IPS-11a (cell line): ENCODE measurements around the gene PKNOX2.

Source experiments
- H3K4me3 ChIP-seq: one replicate; pipeline ENCODE4 v1.5.1; 2013; ENCODE audit warnings: low read depth, low read length, control low read depth

The PKNOX2 gene

DNA sequence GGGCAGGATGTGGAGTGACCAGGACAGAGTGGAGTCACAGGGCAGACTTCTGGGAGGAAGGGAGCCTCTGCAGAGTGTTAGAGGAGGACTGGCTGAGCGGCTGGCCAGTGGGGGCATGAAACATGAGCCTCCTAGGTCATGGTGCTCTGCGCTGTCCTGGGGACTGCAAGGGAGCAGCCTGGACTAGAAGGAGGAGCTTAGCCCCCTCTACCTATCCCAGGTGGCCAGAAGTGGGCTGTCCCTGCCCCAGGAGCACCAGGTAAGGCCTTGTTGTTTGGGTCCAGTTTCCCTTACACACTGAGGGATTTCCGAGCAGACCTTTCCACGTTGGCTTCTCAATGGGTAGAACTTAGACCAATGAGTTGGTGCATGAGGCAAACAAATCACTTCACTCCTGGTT lies 7.4 kb downstream of the PKNOX2 start:
- no peak overlapping the region for H3K4me3 ChIP-seq

DNA sequence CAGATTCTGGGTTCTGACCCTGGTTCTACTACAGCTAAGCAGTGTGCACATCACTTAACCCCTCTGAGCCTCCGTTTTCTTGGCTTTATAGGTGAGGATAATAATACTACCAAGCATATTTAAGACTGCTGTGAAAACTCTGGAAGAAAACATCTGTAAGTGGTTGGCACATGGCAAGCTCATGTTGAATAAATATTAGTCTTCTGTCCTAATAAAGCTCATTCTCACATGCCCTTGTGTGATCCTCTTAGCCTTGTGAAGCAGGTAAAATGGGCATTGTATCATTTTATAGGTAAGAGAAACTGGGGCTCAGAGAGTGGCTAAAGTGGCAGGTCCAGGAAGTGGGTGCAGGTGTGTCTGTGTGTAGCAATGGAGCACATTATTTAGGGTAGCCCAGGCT lies 8.5 kb downstream of the PKNOX2 start:
- H3K4me3 ChIP-seq: no peak overlapping the region

DNA sequence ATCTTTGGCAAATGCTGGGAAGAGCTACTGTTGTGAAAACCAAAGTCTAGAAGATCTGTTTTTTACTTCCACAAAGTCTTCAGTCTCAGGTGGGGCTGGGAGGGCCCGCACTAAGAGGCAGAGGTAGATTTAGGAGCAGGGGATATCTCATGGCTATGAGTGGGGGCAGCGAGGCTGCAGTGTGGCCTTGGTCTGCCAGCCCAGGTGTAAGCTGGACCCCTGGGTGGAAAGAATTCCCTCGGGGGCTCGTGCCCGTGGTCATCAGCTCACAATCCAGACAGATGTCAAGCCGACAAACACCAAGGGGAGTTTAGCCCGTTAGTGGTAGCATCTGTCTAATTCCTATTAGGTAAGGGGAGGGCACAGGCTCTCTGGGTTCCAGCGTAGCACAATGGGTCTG lies 9.0 kb downstream of the PKNOX2 start:
- no peak overlapping the region for H3K4me3 ChIP-seq

DNA sequence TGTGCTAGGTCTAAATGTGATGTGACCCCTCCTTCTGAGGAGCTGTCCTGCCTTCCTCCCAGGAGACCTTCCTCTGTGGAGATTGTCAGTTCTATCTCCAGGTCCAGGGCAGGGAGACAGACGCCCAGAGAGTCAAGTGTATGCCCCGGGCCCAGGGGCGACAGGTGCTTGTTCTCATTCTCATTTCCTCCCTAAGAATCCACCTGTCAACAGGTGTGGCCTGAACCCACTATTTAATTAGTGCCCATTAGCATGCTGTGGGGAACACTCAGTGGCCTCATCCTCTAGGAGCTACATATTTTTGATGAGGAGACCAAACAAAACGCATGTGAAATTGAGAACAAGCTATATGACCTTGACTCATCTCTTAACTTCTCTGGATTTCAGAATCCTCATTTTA lies 9.5 kb downstream of the PKNOX2 start:
- no peak overlapping the region for H3K4me3 ChIP-seq

DNA sequence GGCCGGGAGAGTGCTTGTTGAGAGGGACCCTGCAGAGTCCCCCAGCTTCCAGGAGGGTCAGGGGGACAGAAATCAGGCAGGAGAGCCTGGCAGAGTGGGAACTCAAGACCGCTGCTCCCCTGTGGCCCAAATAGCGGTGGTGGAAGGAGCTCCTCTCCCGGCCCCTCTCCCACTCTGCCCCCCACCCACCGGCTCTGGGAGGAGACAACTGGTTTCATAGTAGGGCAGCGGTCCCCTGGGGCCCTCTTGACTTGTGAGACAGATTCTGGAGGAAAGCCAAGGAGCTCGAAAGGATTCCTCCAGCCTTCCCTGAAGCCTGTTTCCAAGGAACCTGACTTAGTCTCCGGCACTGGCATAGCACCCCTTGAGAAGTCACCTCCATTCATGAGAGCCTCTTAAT lies 10.1 kb downstream of the PKNOX2 start:
- H3K4me3 ChIP-seq: no peak overlapping the region

DNA sequence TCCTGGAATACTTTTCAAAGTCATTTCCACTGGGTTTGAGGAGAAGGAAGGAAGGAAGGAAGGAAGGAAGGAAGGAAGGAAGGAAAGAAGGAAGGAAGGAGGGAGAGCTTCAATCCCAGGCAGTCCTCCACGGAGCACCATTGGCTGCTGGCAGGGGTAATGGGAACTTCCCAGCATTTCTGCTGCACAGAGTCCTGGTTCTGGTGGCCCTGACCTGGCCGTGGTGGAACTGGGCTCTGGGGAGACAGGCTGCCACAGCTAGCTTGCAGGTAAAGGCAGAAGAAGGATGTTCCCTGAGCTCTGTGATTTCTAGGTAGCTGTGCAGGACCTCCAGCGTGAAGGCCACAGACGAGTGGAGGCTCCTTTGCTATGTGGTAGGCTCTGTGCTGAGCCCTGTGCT lies 10.6 kb downstream of the PKNOX2 start:
- H3K4me3 ChIP-seq: no peak overlapping the region

DNA sequence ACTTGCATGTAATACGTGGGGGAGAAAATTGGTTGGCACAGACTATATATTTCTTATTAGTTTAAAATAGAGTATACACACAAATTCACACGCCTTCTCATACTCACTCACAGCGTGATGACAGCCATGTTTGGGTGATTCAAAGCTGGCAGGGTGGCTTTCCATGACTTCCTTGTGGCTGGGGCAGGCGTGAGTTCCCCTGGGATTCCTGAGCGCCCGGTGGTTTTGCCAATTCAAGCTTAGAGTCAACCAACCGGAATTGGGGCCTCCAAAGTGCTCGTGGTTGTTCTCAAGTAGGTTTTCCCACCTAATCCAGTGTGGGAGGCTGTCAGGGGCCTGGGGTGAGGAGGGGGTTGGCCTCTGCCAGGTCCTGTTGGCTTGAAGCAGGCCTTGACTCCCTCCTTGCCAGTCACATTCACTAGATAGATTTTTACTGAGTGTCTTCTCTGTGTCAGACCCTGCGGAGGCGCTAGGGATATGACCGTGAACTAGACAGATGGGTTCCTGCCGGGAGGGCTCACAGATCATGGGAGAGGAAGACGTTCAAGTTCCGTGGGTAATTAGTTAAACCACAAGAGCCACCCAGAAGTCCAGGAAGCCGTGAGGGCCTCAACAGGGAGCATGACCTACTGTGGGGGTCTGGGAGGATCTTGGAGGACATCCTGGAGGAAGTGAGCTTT lies 11.5 kb downstream of the PKNOX2 start:
- H3K4me3 ChIP-seq: no peak overlapping the region

DNA sequence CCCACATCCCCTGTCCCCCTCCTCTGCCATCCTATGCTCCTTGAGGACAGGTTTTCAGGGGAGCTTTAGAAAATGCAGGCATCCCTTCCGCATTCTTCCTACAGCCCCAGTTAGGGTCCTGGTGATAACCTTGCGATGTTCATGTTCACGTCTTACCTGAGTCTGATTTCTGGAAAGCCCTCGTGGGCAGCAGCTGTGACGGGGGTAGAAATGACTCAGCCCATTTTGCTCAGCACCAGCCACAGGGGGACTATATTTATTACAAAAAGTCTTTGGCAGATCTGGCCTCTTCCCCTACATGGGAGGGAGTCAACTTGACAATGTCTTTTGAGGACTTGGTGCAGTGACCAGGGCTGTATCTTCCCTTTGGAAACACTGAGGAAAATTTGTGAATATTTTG lies 12.3 kb downstream of the PKNOX2 start:
- H3K4me3 ChIP-seq: no peak overlapping the region

DNA sequence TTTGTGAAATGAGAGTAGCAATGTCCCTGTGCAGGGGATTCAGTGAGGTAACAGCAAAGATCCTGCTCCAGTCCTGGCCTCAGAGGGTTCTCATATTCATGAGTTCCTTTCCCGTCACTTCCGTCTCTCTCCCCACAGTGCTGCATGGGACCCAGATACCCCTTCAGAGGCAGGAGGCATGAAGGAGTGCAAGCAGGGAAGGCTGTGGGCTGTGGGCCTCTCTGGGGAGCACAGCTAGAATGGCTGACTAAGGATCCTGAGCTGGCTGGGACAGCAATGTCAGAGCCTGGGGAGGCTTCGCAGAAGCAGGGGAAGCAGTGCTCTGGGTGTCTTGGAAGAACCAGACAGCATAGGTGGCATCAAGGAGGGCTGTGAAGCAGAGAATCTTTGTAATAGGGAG lies 13.0 kb downstream of the PKNOX2 start:
- H3K4me3 ChIP-seq: no peak overlapping the region

DNA sequence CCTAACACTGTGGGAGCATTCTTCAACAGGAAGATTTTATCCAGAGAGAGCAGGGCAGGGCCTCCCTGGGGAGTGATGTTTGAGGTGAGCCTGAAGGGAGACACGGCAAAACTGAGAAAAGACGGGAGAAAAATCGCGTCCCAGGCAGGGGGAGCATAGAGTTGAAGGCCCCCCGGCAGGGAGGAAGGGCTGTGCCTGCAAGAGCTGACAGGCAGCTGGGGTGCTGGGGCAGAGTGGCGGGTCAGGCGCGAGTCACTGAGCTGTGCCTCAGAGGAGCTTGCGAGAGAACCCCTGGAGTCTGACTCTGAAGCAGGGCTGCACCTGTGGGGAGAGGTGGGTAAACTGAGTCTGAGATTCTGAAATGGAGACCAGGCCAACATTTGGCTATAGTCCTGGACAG lies 14.8 kb downstream of the PKNOX2 start:
- no peak overlapping the region for H3K4me3 ChIP-seq

DNA sequence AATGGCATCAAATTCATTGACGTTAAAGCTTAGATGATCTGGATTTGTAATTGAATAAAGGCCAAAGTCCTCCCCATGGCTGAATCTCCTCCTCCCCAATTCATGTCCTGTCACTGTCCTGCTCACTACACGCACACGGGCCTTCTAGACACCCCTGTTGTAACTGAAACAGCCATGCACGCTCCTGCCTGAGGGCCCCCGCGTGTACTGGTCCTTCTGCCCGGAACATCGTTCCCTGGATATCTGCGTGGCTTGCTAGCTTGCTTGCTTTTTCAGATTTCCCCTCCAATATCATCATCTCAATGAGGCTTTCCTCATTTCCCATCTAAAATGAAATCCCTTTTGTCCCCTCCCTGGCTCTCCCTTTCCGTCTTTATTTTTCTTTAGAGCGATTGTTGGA lies 15.3 kb downstream of the PKNOX2 start:
- H3K4me3 ChIP-seq: no peak overlapping the region

DNA sequence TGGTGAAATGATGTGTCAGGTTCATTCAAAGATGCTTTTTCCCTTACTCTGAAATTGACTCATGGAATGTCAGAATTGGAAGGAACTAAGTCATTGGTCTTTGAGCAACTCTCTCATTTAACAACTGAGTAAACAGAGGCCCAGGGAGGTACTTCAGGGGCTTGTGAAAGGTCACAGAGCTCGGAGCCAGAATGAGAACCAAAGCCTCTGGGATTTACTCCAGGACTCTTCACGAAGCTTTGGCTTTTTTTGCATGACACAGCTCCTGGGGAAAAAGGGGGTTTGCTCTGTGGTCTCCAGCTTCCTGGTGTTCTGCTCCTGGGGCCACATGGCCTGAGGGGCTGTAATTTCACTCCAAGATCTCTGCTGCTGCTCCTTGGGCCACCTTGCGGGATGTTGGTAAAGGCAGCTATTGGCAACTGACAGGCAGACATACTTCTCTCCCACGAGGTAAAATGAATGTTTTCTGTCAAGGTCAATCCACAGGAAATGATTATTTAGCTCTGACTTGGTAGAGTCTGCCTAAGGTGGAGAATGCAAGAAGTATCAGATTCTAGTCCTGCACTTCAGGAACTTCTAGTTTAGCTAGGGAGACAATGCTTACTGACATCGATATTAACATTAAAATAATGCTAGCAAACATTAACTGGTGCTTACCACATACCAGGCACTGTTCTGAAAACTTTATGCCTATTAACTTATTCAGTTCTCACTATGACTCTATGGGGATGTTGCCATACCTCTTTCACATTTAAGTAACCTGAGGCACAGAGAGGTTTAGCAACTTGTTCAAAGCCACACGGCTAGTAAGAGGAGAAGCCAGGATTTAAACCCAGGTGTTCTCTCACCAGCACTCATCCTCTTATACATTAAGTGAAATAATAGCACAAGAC lies 16.1 kb downstream of the PKNOX2 start:
- H3K4me3 ChIP-seq: no peak overlapping the region

DNA sequence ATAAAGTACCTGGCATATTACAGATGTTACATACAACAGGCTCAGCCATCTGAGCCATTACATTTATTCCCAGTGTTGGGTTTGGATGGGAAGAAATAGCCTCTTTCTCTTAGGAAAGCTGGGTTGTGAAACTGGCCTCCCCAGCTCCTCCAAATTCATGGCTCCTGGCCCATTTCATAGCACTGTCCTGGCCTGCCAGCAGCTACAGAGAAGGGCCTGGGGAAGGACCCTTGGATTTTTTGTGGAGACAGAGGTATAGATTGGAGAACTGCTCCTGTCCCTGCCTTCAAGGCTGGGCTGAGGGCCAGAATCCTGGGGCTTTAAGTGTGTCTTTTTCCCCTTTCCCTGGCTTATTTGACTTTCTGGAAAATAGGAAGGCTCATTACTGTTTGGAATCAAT lies 18.0 kb downstream of the PKNOX2 start:
- H3K4me3 ChIP-seq: no peak overlapping the region

DNA sequence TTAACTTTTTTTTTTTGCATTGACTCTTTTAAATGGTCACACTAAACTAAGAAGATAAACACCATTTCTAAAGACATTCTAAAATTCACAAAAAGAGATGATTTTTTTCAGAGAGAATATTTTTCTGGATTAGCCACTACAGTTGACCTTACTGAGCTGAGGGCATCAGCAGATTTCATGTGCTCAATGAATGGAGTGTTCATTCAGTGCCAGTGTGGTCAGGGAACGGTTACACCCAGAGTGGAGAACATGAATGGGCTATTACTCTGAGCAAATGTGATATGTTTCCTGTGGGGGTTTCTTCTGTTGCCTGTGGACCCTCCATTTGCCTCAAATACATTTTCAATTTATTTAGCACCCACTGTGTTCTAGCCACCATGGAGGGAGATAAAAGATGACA lies 19.1 kb downstream of the PKNOX2 start:
- no peak overlapping the region for H3K4me3 ChIP-seq

DNA sequence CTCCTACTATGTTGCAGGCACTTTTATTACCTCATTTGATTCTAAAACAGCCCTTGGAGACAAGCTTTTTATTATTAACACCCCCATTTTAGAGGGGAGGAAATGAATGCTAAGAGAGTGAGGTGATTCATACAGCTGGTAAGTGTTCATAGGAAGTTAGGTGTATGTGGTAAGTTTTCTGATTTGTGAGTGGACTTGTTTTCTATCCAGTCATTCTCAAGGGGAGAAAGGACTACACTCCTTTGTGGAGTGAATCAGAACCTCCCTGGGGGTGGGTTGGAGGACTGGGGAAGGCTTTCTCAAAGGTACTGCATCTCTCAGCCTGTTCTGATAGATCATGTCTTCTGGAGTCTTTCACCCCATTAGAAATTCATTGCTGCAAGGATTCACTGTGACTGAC lies 23.5 kb downstream of the PKNOX2 start:
- no peak overlapping the region for H3K4me3 ChIP-seq

DNA sequence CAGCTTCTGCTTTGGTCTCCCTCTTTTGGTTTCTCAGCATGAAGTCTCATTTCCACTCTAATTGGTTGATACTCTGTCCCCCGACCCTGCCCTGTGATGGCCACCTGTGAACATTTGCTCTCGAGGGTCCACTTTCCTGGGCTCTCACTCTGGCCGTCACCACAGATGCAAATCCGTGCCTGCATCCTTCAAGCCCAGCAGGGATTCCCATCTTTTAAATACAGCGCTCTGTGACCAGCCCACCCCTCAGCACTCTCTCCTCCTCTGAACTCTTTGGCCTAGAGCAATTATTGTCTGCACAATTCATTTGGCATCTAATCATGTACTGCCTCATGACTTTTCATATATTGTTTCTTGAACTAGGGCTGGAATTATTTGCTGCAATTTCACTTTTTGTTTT lies 26.0 kb downstream of the PKNOX2 start:
- H3K4me3 ChIP-seq: no peak overlapping the region

DNA sequence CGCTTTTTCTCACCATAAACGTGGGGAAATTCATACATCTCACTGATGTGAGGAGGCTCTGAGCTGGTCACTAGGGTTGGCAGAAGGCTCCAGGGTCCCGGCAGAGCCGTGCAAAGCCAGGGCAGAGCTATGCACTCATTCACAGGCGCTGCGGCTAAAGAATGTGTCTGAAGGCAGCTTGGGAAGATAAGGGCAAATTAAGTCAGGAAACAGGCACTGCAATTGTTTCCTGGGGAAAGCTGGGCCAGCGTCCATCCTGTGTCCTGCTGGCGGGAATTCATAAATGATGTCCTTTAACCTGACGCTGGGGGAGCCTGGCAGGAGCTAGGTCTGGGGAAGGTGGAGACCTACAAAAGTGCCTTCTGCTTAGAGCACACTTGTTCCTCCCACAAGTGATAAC lies 27.6 kb downstream of the PKNOX2 start:
- no peak overlapping the region for H3K4me3 ChIP-seq

DNA sequence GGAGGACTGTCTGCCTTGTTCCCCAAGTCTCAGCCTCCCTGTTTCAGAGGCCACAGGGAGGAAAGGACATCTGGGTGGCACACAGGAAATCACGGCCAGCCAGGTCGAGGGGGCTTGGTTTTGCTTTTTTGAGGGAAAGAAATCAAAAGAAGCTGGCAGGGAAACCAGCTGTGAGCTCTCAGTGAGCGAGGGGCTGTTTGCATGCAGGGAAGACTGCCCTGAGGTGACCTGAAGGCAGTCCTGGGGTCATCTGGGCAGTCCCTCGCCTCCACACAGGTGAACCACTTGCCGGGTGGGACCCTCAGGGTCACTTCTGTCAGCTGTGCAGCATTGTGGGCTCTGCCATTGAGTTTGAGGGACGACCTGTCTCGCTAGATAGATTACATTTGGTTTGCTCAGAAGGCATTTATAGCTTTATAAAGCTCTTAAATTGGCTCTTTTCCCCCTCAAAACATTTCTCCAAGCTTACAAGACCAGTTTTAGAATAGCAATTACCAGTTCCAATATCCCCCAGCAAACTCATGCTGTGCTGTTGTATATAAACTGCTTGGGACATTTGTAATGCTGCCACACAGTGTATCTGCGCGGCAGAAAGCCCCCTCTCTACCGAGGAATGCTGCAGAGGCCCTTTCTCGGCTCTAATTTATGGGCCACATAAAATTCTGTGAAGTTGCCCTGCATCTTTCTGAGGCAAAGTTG lies 28.3 kb downstream of the PKNOX2 start:
- H3K4me3 ChIP-seq: no peak overlapping the region

DNA sequence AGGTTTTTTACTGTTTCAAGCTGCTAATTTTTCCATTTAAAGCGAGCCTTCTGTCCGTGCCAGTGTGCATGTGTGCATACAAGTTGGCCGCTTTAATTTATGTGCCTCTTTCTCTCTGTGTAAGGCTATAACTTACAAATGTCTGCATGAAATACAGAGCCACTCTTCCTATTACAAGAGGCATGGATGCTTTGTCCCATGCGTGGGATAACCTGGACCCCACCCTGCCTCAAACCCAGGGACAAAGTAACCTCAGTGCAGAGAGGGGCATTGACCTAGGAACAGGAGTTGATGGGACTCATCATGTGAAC lies 28.8 kb downstream of the PKNOX2 start:
- H3K4me3 ChIP-seq: no peak overlapping the region

DNA sequence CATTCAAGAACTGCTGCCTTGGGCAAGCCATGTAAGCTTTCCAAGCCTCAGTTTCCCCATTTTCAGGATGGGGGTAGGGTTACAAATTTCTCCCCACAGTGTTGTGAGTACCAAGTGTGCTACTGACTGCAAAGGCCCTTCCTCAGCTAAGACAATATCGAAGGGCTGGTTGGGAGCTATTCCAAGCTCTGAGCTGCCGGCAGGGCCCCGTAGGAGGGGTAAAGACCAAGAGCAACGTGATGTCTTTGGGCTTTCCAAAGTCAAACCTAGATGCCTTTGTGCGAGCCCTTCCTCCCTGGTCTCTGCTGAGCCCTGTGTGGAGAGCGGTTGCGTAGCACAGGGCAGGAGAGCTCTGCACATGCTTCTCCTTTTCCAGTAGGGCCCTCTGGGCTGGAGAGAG lies 29.3 kb downstream of the PKNOX2 start:
- no peak overlapping the region for H3K4me3 ChIP-seq

DNA sequence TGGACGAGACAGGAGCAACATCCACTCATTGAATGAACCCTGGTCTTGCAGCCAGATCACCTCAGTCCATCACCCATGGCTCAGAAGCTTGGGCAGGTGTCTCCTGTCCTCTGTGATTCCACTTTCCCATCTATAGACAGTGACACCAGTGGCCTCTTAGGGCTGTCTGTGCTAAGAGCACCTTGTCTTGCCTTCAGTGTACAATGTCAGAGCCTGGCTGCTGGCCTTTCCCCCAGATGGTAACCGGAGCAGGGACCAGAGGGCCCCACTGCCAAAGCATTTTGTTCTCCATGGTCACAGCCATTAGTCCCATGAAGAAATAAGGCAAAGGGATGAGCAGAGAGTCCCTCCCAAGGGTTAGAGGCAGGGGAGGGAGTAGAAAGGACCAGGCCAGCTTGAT lies 35.4 kb downstream of the PKNOX2 start:
- no peak overlapping the region for H3K4me3 ChIP-seq

DNA sequence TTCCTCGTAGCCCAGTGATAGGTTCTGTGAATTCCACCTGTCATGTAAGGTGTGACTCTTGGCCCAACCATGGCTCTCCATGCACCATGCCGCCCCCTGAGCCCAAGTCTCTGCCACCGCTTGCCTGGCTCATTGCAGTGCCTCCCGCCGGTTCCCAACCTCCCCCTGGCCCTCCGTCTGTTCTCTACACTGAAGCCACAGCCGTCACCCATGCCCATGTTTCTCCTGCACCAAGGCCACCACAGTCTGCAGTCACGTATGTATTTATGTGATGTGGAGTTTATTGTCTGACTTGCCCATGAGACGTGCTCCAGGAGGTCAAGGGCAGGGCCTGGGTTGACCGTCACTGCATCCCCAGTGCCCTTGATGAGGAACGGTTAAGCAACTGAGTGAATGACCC lies 35.9 kb downstream of the PKNOX2 start:
- no peak overlapping the region for H3K4me3 ChIP-seq
